HFFc6 (cell line): ENCODE measurements around the gene RHBDL1. TPM values are rescaled to one million over a fixed set of nuclear protein-coding genes. Genes with fewer than 3 reads are reported as not detected.

Experiments used
- DNase-seq: peaks from one replicate; pipeline ENCODE4 v3.0.0-alpha.2; 2018
- H3K27ac Mint-ChIP-seq: 2 replicates; pipeline ENCODE4 v1.8.0; 2020; ENCODE audit warnings: mild to moderate bottlenecking, mixed read lengths
- H3K27me3 Mint-ChIP-seq: 2 replicates; pipeline ENCODE4 v1.8.0; 2021; ENCODE audit warnings: mild to moderate bottlenecking, moderate library complexity, mixed read lengths; ENCODE audit not compliant: insufficient read depth
- H3K36me3 Mint-ChIP-seq: 2 replicates; pipeline ENCODE4 v1.8.0; 2021; ENCODE audit warnings: low read depth, mixed read lengths
- H3K4me1 Mint-ChIP-seq: 2 replicates; pipeline ENCODE4 v1.8.0; 2020; ENCODE audit warnings: low read depth, mixed read lengths
- H3K4me3 Mint-ChIP-seq: 2 replicates; pipeline ENCODE4 v1.8.0; 2020; ENCODE audit warnings: mild to moderate bottlenecking, moderate library complexity, mixed read lengths
- H3K9me3 Mint-ChIP-seq: 2 replicates; pipeline ENCODE4 v1.8.0; 2020; ENCODE audit warnings: mild to moderate bottlenecking, mixed read lengths
- total RNA-seq, 6 experiments: library from RNA; stranded (reverse); fragmentation: NEBNext Ultra II Directional; extraction: Animal tissue kit (Norgen Biotek cat#: 25700); gene quantifications; 2 replicates in 1 of 6; 3 replicates in 5 of 6; pipeline ENCODE4 v1.2.3, GENCODE V29; 2021
- TF ChIP-seq, protein P1 (sequence below): fragments of 200-600 bp; sonication (generic); IDR thresholded peaks from 2 replicates; pipeline ENCODE4 v1.5.0; 2021; ENCODE audit warnings: antibody characterized with exemption, mild to moderate bottlenecking

RHBDL1 gene
- total RNA-seq, 6 experiments from 2014 or later: 1.4 to 2.3 (median 1.7) TPM

DNA sequence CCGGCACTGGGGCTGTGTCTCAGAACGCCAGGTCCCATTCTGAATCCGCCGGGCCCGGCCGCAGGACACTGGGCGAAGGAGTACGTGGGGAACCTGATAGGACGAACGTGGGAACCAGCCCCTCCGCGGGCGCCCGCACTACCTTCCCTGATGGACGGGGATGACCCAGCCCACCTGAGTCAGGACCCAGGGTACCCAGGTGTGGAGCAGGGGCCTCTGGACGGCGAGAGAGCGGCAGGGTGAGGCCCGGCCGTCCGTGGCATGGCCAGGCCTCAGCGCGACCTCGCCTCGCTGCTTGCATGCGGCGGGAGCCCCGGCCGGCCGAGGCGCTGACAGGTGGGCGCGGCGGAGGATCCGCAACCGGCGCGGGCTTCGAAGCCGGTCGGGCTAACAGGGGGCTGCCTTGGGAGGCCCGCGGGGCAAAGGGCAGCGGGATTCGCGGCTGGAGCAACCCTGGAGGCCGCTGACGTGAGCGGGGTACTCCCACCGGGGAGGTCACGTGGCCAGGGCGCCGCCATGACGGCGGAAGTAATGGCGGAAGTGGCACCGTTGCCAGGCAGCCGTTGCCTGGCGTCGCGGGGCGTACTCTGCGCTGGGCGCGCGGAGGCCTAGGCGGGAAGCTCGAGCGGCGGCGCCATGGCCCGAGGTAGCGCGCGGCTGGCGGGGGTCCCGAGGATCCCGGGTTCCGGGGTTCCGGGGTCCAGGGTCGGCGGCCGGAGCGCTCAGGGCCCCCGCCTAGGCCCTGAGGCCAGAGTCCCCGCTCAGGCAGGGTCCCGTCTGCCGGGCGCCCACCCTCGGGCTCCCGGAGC, 26.5 kb upstream of the RHBDL1 start, which contains the start of gene WDR90:
WDR90 (plus strand) TSS at position 585 of the 809 bp plus-strand sequence; CDS start at position 637, 52 bp downstream.
- Mint-ChIP-seq H3K9me3 (no peaks in the 10 kb centered on the region), H3K36me3 (no peaks in the 10 kb centered on the region)

DNA sequence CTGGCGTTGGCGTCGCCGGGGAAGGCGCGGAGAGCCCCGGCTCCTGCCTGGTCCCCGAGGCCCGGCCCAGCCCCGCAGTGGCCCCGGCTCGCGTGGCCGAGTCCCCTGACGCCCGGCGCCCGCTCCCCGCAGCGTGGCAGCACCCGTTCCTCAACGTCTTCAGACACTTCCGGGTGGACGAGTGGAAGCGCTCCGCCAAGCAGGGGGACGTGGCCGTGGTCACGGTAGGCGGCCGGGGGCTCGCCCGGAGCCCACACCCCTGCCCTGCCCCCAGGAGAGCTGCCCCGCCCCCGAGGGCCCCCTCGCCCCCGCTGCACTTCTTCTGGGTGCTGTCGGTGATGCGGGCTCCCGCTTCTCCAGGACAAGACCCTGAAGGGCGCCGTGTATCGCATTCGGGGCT, 25.8 kb upstream of the RHBDL1 start:
- no peak for DNase-seq
- Mint-ChIP-seq H3K4me3 (peak overlapping the region; percentile 74), H3K36me3 (no peaks in the 10 kb centered on the region), H3K27me3 (peaks cover 2% of the 10 kb centered on the region), H3K4me1 (0 out of 2 replicates have a peak, but pooled peaks cover 5% of the 10 kb centered on the region), H3K27ac (peak overlapping the region; percentile 54; the same call in 1 of the 2 replicates), H3K9me3 (no peaks in the 10 kb centered on the region)
- TF ChIP-seq, protein P1, sequence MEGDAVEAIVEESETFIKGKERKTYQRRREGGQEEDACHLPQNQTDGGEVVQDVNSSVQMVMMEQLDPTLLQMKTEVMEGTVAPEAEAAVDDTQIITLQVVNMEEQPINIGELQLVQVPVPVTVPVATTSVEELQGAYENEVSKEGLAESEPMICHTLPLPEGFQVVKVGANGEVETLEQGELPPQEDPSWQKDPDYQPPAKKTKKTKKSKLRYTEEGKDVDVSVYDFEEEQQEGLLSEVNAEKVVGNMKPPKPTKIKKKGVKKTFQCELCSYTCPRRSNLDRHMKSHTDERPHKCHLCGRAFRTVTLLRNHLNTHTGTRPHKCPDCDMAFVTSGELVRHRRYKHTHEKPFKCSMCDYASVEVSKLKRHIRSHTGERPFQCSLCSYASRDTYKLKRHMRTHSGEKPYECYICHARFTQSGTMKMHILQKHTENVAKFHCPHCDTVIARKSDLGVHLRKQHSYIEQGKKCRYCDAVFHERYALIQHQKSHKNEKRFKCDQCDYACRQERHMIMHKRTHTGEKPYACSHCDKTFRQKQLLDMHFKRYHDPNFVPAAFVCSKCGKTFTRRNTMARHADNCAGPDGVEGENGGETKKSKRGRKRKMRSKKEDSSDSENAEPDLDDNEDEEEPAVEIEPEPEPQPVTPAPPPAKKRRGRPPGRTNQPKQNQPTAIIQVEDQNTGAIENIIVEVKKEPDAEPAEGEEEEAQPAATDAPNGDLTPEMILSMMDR: no peak

More for the DNA sequence above, 26.5 kb upstream of the RHBDL1 start, which contains the start of gene WDR90:
- 0 out of 2 replicates have a peak, but pooled peaks cover 5% of the 10 kb centered on the region for H3K4me1 Mint-ChIP-seq
- peak; percentile 80 for DNase-seq
- H3K4me3 Mint-ChIP-seq: peak within 1 kb of the TSS; percentile 89
- H3K27me3 Mint-ChIP-seq: peaks cover 3% of the 10 kb centered on the region
- H3K27ac Mint-ChIP-seq: peak within 1 kb of the TSS; percentile 88
- TF ChIP-seq, protein P1: no peak

GRCh38 chr16:651844-652243, 23.6 kb upstream of the RHBDL1 start:
- H3K9me3 Mint-ChIP-seq: no peaks in the 10 kb centered on the region
- H3K4me3 Mint-ChIP-seq: no peak overlapping the region
- 0 out of 2 replicates have a peak, but pooled peaks cover 5% of the 10 kb centered on the region for H3K4me1 Mint-ChIP-seq
- TF ChIP-seq, protein P1: no peak
- no peaks in the 10 kb centered on the region for H3K36me3 Mint-ChIP-seq
- DNase-seq: no peak
- H3K27me3 Mint-ChIP-seq: peaks cover 2% of the 10 kb centered on the region; the same call in 1 of the 2 replicates
- no peak overlapping the region for H3K27ac Mint-ChIP-seq

DNA sequence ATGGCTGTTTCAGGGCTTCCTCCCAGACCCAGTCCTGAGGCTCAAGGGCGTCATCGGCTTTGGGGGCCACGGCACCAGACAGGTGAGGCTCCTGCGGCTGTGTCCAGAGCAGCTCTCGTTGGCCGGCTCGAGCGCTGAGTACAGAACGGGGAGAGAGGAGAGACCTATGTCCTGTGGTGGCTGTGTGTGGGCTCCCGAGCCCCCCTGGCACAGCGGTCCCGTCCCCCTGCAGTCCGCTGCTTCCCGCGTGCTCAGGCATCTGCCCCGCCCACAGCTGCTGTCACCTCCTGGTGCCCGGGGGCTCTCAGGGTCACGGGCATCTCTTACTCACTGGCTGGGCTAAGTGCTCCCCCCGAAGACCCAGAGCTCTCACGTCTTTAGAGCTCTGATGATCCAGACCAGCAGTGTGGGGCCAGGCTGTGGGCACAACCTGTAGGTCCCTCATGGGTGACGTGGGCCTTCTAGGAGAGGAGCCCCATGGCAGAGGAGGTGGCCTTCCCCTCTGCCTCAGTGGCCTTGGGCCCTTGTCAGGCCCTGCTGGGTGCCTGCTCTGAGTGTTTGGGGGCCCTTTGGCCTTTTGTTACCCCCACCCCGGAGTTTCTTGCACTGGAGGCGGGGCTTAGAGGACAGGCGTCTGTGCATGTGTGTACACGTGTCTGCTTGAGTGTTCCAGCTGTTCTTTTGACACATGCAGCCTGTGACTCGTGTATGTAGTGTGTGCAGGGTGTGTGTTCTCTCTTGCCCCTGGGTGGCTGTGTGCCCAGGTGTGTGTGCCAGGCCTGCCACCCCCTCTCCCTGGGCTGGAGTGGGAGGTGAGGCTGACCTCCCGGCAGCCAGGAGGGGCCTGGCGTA, 22.8 kb upstream of the RHBDL1 start:
- H3K27me3 Mint-ChIP-seq: peaks cover 2% of the 10 kb centered on the region; the same call in 1 of the 2 replicates
- no peak for DNase-seq
- TF ChIP-seq, protein P1: no peak
- 0 out of 2 replicates have a peak, but pooled peaks cover 5% of the 10 kb centered on the region for H3K4me1 Mint-ChIP-seq
- H3K27ac Mint-ChIP-seq: no peak overlapping the region
- H3K36me3 Mint-ChIP-seq: no peaks in the 10 kb centered on the region
- H3K9me3 Mint-ChIP-seq: no peaks in the 10 kb centered on the region
- no peak overlapping the region for H3K4me3 Mint-ChIP-seq

DNA sequence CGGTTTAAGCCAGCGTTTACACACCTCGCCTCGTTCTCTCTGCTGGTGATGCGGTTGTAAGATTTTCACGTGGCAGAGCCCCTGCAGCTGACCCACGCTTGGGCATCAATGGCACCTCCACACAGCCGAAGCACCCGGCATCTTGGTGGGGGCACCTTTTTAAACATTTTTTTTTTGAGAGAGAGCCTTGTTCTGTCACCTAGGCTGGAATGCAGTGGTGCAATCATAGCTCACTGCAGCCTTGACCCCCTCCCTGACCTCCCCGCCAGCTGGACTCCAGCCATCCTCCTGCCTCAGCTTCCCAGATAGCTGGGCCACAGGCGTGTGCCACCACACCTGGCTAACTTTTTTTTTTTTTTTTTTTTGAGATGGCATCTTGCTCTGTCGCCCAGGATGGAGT, 21.4 kb upstream of the RHBDL1 start:
- H3K4me1 Mint-ChIP-seq: 0 out of 2 replicates have a peak, but pooled peaks cover 5% of the 10 kb centered on the region
- H3K27ac Mint-ChIP-seq: no peak overlapping the region

More for the DNA sequence above, 21.4 kb upstream of the RHBDL1 start:
- TF ChIP-seq, protein P1: no peak
- no peaks in the 10 kb centered on the region for H3K27me3 Mint-ChIP-seq
- H3K4me3 Mint-ChIP-seq: no peak overlapping the region
- H3K36me3 Mint-ChIP-seq: no peaks in the 10 kb centered on the region
- no peak for DNase-seq
- no peaks in the 10 kb centered on the region for H3K9me3 Mint-ChIP-seq
